ENCODE data around the gene CDH10. TPM values are rescaled to one million over a fixed set of nuclear protein-coding genes. Genes with fewer than 3 reads are reported as not detected.
A peak's percentile ranks its signal among the peaks of the same experiment; 100 is the strongest.

The CDH10 gene
- polyA plus RNA-seq, 4 donors, result 0.32 to 0.78 TPM; not detected in 2

GRCh38 chr5:24643156-24643555 is 1.6 kb downstream of the CDH10 start:
- DNase-seq (no peak), FAIRE-seq (no peak)
- Histone ChIP-seq H3K27ac (ENCODE audit: low read depth in 1 of 3, low read length in 2 of 3) (no peak overlapping the region), H3K4me1 (ENCODE audit: control insufficient read depth in 3 of 3, insufficient read depth in 2 of 3, low read depth in 1 of 3, low read length in 2 of 3) (no peaks in the 10 kb centered on the region), H3K36me3 (ENCODE audit: control insufficient read depth in 3 of 3, insufficient read depth in 2 of 3, low read depth in 1 of 3, low read length in 3 of 3) (no peaks in the 10 kb centered on the region), H3K27me3 (ENCODE audit: control insufficient read depth in 3 of 3, insufficient read depth in 3 of 3, low read length in 3 of 3) (peaks cover 0 to 8% (median 0%) of the 10 kb centered on the region in 3 donors), H3K9me3 (ENCODE audit: control insufficient read depth in 2 of 2, insufficient read depth in 1 of 2, low read depth in 1 of 2, low read length in 1 of 2) (no peaks in the 10 kb centered on the region), H3K4me3 (ENCODE audit: low read depth in 1 of 3, low read length in 3 of 3) (no peak overlapping the region)
- 50 to 56% (median 54%) methylated on average over 5 of the region's 5 CpGs for WGBS, 3 donors

DNA sequence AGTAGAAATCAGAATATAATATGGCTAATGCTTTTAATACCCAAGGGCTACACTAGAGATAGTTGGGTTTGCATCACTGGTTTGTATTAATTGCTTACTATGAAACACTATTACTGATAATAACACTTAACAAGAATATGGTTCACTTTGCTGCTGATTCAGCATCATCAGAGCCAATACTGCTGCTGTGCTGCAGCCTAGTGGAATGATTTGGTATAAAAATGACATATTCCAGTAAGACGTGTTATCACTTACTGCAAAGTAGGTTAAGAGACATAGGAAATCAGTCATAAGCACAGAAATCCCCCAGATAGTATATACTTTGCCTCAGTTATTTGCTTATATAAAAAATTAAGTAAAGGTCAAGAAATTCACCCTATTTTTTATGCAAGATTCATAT is 2.8 kb downstream of the CDH10 start:
- Histone ChIP-seq H3K36me3 (ENCODE audit: control insufficient read depth in 3 of 3, insufficient read depth in 2 of 3, low read depth in 1 of 3, low read length in 3 of 3) (no peaks in the 10 kb centered on the region), H3K27ac (ENCODE audit: low read depth in 1 of 3, low read length in 2 of 3) (no peak overlapping the region), H3K27me3 (ENCODE audit: control insufficient read depth in 3 of 3, insufficient read depth in 3 of 3, low read length in 3 of 3) (peaks cover 0 to 8% (median 0%) of the 10 kb centered on the region in 3 donors), H3K4me1 (ENCODE audit: control insufficient read depth in 3 of 3, insufficient read depth in 2 of 3, low read depth in 1 of 3, low read length in 2 of 3) (no peaks in the 10 kb centered on the region), H3K9me3 (ENCODE audit: control insufficient read depth in 2 of 2, insufficient read depth in 1 of 2, low read depth in 1 of 2, low read length in 1 of 2) (no peaks in the 10 kb centered on the region), H3K4me3 (ENCODE audit: low read depth in 1 of 3, low read length in 3 of 3) (no peak overlapping the region)
- DNase-seq (peak in 1 of 2 donors; percentile 20), FAIRE-seq (no peak)
- 0 to 14% (median 5%) methylated on average over 1 of the region's 1 CpG for WGBS, 3 donors

DNA sequence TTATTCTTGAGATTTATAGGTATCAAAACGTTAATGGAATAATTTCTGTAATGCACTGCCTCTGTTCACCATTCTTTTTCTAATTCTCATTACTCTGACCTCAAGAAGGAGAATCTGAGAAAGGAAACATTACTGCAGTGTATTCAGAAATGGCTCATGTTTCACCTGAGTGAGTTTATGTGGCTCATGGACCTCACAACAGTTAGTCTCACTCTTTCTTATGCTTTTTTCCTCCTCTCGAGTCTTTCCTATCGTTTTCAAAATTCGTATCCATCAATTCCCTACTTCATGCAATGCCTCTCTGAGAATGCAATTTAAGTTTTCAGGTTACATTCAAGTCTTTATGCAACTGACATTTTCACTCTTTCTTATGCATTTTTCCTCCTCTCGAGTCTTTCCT is 9.6 kb downstream of the CDH10 start:
- 64 to 72% (median 68%) methylated on average over 5 of the region's 5 CpGs for WGBS, 3 donors
- H3K36me3 ChIP-seq (ENCODE audit: control insufficient read depth in 3 of 3, insufficient read depth in 2 of 3, low read depth in 1 of 3, low read length in 3 of 3), result no peaks in the 10 kb centered on the region

GRCh38 chr5:24633715-24634325 is 11.0 kb downstream of the CDH10 start:
- Histone ChIP-seq H3K4me3 (ENCODE audit: low read depth in 1 of 3, low read length in 3 of 3) (no peak overlapping the region), H3K36me3 (ENCODE audit: control insufficient read depth in 3 of 3, insufficient read depth in 2 of 3, low read depth in 1 of 3, low read length in 3 of 3) (no peaks in the 10 kb centered on the region), H3K4me1 (ENCODE audit: control insufficient read depth in 3 of 3, insufficient read depth in 2 of 3, low read depth in 1 of 3, low read length in 2 of 3) (no peaks in the 10 kb centered on the region), H3K9me3 (ENCODE audit: control insufficient read depth in 2 of 2, insufficient read depth in 1 of 2, low read depth in 1 of 2, low read length in 1 of 2) (no peaks in the 10 kb centered on the region), H3K27ac (ENCODE audit: low read depth in 1 of 3, low read length in 2 of 3) (no peak overlapping the region), H3K27me3 (ENCODE audit: control insufficient read depth in 3 of 3, insufficient read depth in 3 of 3, low read length in 3 of 3) (no peaks in the 10 kb centered on the region)
- DNase-seq (peak; percentile 20 to 32), FAIRE-seq (no peak)
- WGBS, 3 donors, result 1% methylated on average over 4 of the region's 4 CpGs

More for the DNA sequence above, 9.6 kb downstream of the CDH10 start:
- no peaks in the 10 kb centered on the region for H3K9me3 ChIP-seq (ENCODE audit: control insufficient read depth in 2 of 2, insufficient read depth in 1 of 2, low read depth in 1 of 2, low read length in 1 of 2)
- DNase-seq (no peak), FAIRE-seq (no peak)
- no peaks in the 10 kb centered on the region for H3K27me3 ChIP-seq (ENCODE audit: control insufficient read depth in 3 of 3, insufficient read depth in 3 of 3, low read length in 3 of 3)
- no peak overlapping the region for H3K4me3 ChIP-seq (ENCODE audit: low read depth in 1 of 3, low read length in 3 of 3)
- H3K4me1 ChIP-seq (ENCODE audit: control insufficient read depth in 3 of 3, insufficient read depth in 2 of 3, low read depth in 1 of 3, low read length in 2 of 3), result no peaks in the 10 kb centered on the region
- no peak overlapping the region for H3K27ac ChIP-seq (ENCODE audit: low read depth in 1 of 3, low read length in 2 of 3)

GRCh38 chr5:24632353-24632752 is 12.4 kb downstream of the CDH10 start:
- no peak overlapping the region for H3K27ac ChIP-seq (ENCODE audit: low read depth in 1 of 3, low read length in 2 of 3)
- no peak overlapping the region for H3K4me3 ChIP-seq (ENCODE audit: low read depth in 1 of 3, low read length in 3 of 3)
- H3K27me3 ChIP-seq (ENCODE audit: control insufficient read depth in 3 of 3, insufficient read depth in 3 of 3, low read length in 3 of 3), result no peaks in the 10 kb centered on the region
- H3K36me3 ChIP-seq (ENCODE audit: control insufficient read depth in 3 of 3, insufficient read depth in 2 of 3, low read depth in 1 of 3, low read length in 3 of 3), result no peaks in the 10 kb centered on the region
- no peaks in the 10 kb centered on the region for H3K9me3 ChIP-seq (ENCODE audit: control insufficient read depth in 2 of 2, insufficient read depth in 1 of 2, low read depth in 1 of 2, low read length in 1 of 2)
- no peaks in the 10 kb centered on the region for H3K4me1 ChIP-seq (ENCODE audit: control insufficient read depth in 3 of 3, insufficient read depth in 2 of 3, low read depth in 1 of 3, low read length in 2 of 3)
- FAIRE-seq (no peak), DNase-seq (no peak)

- no peaks in the 10 kb centered on the region for H3K36me3 ChIP-seq (ENCODE audit: control insufficient read depth in 3 of 3, insufficient read depth in 2 of 3, low read depth in 1 of 3, low read length in 3 of 3)
- no peaks in the 10 kb centered on the region for H3K27me3 ChIP-seq (ENCODE audit: control insufficient read depth in 3 of 3, insufficient read depth in 3 of 3, low read length in 3 of 3)
- H3K9me3 ChIP-seq (ENCODE audit: control insufficient read depth in 2 of 2, insufficient read depth in 1 of 2, low read depth in 1 of 2, low read length in 1 of 2), result no peaks in the 10 kb centered on the region
- FAIRE-seq (no peak), DNase-seq (no peak)
- H3K4me1 ChIP-seq (ENCODE audit: control insufficient read depth in 3 of 3, insufficient read depth in 2 of 3, low read depth in 1 of 3, low read length in 2 of 3), result no peaks in the 10 kb centered on the region
- H3K4me3 ChIP-seq (ENCODE audit: low read depth in 1 of 3, low read length in 3 of 3), result no peak overlapping the region
- H3K27ac ChIP-seq (ENCODE audit: low read depth in 1 of 3, low read length in 2 of 3), result no peak overlapping the region
These were observed 13.9 kb downstream of the CDH10 start for GRCh38 chr5:24630918-24631317.

DNA sequence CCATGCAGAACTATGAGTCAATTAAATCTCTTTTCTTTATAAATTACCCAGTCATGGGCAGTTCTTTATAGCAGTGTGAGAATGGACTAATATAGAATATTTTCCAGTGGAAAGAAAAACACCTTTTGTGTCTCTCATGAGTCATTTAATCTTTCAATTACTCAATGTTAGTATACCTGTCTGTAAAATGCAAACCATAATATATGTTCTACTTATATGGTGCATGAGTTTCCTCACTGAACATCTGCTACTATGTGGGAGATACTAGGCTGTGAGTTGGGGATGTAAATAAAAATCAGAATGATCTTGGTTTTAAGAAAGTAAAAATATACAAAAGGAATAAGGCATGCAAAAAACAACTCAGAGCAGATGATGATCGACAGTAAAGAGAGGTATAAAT is 15.0 kb downstream of the CDH10 start:
- Histone ChIP-seq H3K27ac (ENCODE audit: low read depth in 1 of 3, low read length in 2 of 3) (no peak overlapping the region), H3K36me3 (ENCODE audit: control insufficient read depth in 3 of 3, insufficient read depth in 2 of 3, low read depth in 1 of 3, low read length in 3 of 3) (no peaks in the 10 kb centered on the region), H3K4me1 (ENCODE audit: control insufficient read depth in 3 of 3, insufficient read depth in 2 of 3, low read depth in 1 of 3, low read length in 2 of 3) (no peaks in the 10 kb centered on the region), H3K4me3 (ENCODE audit: low read depth in 1 of 3, low read length in 3 of 3) (no peak overlapping the region), H3K9me3 (ENCODE audit: control insufficient read depth in 2 of 2, insufficient read depth in 1 of 2, low read depth in 1 of 2, low read length in 1 of 2) (no peaks in the 10 kb centered on the region), H3K27me3 (ENCODE audit: control insufficient read depth in 3 of 3, insufficient read depth in 3 of 3, low read length in 3 of 3) (no peaks in the 10 kb centered on the region)
- 59 to 72% (median 67%) methylated on average over 1 of the region's 1 CpG for WGBS, 3 donors
- FAIRE-seq, result no peak
- no peak for DNase-seq

DNA sequence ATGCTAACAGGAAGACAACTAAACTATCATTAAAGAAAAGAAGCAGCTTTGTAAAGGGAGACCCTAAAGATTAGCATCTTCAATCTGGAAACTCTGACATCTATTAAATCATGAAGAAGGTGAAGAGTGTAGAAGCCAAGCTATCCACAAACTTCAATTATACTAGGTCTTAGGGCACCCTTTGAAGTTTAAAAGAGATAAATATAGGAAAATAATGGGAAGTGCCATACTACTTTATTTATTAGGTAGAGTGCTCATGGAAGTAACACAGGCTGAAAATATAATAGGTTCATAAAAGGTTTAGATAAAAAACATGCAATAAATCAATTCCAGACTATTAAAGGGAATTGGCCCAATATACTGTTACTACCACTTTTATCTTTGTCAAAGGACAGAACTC is 19.9 kb downstream of the CDH10 start:
- no peaks in the 10 kb centered on the region for H3K27me3 ChIP-seq (ENCODE audit: control insufficient read depth in 3 of 3, insufficient read depth in 3 of 3, low read length in 3 of 3)
- no peaks in the 10 kb centered on the region for H3K36me3 ChIP-seq (ENCODE audit: control insufficient read depth in 3 of 3, insufficient read depth in 2 of 3, low read depth in 1 of 3, low read length in 3 of 3)
- FAIRE-seq, result no peak
- no peaks in the 10 kb centered on the region for H3K9me3 ChIP-seq (ENCODE audit: control insufficient read depth in 2 of 2, insufficient read depth in 1 of 2, low read depth in 1 of 2, low read length in 1 of 2)
- no peak overlapping the region for H3K4me3 ChIP-seq (ENCODE audit: low read depth in 1 of 3, low read length in 3 of 3)
- no peak overlapping the region for H3K27ac ChIP-seq (ENCODE audit: low read depth in 1 of 3, low read length in 2 of 3)
- no peak for DNase-seq
- no peaks in the 10 kb centered on the region for H3K4me1 ChIP-seq (ENCODE audit: control insufficient read depth in 3 of 3, insufficient read depth in 2 of 3, low read depth in 1 of 3, low read length in 2 of 3)

GRCh38 chr5:24623624-24624023 is 21.2 kb downstream of the CDH10 start:
- H3K27ac ChIP-seq (ENCODE audit: low read depth in 1 of 3, low read length in 2 of 3), result no peak overlapping the region
- WGBS, 3 donors, result 52 to 76% (median 53%) methylated on average over 1 of the region's 1 CpG
- no peaks in the 10 kb centered on the region for H3K27me3 ChIP-seq (ENCODE audit: control insufficient read depth in 3 of 3, insufficient read depth in 3 of 3, low read length in 3 of 3)
- no peak overlapping the region for H3K4me3 ChIP-seq (ENCODE audit: low read depth in 1 of 3, low read length in 3 of 3)
- H3K9me3 ChIP-seq (ENCODE audit: control insufficient read depth in 2 of 2, insufficient read depth in 1 of 2, low read depth in 1 of 2, low read length in 1 of 2), result no peaks in the 10 kb centered on the region
- no peak for DNase-seq
- no peak for FAIRE-seq
- H3K36me3 ChIP-seq (ENCODE audit: control insufficient read depth in 3 of 3, insufficient read depth in 2 of 3, low read depth in 1 of 3, low read length in 3 of 3), result no peaks in the 10 kb centered on the region
- no peaks in the 10 kb centered on the region for H3K4me1 ChIP-seq (ENCODE audit: control insufficient read depth in 3 of 3, insufficient read depth in 2 of 3, low read depth in 1 of 3, low read length in 2 of 3)
